Activated naive CD8-positive, alpha-beta T cell treated with anti-CD3 and anti-CD28 coated beads, Interleukin-2, amount 50 U/mL, for 16 hours (primary cell): ENCODE data around the gene ABCB8.

ENCODE experiments used
- DNase-seq: peaks from one replicate; pipeline ENCODE4 v3.0.0-alpha.2; 2020; ENCODE audit warnings: low read depth, low spot score

Gene ABCB8

DNA sequence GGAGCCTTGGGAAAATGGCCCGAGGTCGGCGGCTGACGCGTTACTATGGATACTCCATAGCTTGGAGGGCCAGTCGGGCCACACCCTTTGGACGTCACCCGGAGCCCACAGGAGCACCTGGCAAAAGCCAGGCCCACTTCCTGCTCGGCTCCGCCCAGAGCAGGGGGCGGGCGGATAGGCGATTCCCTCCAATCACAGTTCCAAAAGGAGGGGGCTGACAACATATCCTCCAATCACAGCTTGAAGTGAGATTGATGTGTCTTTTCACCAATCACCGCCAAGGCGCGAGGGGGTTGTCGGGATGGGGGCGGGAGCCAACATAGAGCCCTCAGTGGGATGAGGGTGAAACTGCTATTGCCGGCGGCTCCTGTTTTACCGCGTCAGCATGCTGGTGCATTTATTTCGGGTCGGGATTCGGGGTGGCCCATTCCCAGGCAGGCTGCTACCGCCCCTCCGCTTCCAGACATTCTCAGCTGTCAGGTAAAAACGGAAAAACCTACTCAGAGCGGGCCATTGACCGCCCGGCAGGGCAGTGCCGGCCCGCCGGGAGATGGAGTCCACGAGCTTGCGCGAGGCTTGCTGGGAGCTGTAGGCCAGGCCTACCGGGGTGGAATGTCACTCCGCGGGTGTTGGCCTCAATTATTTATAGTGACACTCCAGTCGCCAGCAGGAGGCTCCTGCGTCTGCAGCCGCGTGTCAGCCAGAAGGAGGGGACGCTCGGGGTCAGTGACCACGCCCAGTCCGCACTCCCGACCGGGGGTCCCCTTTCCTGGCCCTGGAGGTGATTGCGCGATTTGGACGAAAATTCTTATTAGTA, at the start of gene ABCB8:
Gene ABCB8 (plus strand): TSS at position 320 of the 817 bp plus-strand sequence. CDS start 66 bp downstream, at position 386.
- peak; percentile 93 for DNase-seq

DNA sequence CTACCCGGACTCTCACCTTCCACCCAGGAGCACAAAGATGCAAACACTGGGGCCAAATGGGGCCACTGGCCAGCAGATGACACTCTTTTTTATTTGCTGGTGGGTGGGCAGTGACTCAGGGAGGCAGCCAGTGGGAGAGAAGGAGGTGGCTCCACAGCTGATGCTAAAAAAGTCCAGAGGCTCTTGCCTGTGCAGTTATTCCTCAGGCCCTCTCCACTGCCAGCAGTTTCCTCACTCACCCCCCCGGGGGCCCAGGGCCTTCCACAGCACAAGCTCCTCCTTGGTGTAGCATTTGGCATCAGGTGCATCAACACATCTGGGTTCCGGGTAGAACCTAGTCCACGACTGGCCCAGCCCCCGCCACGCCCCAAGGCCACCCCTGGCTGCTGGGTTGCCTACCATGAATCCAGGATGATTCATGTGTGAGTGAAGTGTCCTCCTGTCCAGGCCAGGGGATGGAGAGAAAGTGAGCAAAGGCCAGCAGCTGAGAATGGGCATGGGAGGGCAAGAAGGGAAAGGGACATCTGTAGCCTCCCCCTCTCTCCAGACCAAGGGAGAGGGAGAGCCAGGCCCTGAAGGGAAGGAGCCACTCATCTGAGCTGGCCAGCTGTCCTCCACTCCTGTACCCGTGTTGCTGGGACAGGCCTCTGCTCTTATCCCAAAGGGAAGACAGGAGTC, 48.4 kb upstream of the ABCB8 start:
- DNase-seq: no peak

DNA sequence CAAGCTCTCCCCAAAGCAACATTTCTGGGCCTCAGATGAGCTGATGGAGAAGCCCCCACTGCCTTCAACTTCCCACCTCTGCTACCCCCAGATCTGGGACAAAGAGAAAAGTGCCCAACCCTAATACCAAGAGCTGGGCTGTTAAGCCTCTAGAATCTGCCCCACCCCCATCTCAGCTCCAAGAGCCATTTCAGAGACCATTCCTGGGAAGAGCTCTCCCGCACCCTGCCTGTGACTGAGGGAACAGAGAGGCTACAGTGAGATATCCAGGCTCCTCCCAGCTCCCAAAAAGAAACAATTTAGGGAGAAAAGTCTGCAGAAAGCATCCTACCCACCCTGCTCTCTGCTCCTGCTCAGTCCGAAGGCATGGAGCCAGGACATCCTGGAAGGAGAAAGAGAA, 47.6 kb upstream of the ABCB8 start:
- DNase-seq: no peak

DNA sequence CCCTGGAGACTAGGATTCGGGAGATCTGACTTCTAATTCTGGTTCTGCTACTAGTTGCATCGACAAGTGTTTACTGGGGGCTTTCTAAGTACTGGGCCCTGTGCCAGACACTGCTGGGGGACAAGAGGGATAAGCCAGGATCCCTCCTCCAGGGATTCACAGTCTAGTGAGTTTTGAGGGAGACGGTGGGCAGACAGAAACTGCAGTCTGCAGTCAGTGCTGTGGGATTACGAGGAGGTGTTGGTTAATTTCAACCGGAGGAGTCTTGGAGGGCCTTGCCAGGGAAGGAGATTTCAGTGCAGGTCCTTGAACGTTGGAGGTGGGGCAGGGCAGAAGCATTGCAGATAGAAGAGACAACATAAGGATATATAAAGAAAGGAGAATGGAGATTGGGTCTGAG, 46.6 kb upstream of the ABCB8 start:
- DNase-seq: no peak

- DNase-seq: no peak
These were observed 45.9 kb upstream of the ABCB8 start for GRCh38 chr7:150982351-150982750.

DNA sequence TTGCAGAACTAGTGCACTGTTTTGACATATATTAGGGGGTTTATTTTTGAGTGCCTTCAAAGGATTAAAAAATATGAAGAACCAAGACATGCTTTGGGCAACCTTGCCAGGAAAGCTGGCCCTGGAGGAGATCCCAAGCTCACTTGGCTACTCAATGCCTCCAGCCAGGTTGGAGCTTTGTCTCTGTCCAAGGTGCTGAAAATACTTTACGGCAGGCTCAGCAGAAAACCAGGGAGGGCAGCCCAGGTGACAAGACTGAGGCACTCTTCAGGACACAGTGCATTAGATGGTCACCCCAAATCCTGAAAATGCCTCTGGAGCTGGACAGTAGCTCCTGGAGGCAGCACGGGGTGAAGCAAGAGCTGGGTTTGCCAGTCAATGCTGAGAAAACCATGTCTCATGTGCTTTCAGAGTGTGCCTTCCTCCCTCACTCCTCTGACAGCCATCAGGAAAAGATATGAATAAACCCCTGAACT, 44.3 kb upstream of the ABCB8 start:
- DNase-seq: no peak

GRCh38 chr7:150986099-150986512, 42.1 kb upstream of the ABCB8 start:
- no peak for DNase-seq

DNA sequence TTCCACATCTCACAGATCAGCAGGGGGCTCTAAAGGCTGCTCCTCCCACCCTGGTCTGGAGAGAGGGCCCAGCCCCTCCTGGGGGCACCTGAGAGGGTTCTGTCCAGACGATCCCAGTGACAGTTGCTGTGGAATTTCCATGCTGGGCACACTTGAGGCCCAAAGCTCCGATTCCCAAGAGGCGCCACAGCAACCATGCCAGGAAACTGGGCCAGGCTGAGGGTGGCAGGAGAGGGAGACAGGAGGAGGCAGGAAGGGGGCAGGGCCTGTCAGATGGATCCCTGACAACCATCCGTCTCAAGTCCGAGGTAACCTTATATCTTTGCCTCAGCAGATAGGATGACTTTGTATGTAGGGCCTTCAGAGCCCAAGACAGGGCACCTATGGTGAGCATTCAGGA, 41.7 kb upstream of the ABCB8 start:
- no peak for DNase-seq

DNA sequence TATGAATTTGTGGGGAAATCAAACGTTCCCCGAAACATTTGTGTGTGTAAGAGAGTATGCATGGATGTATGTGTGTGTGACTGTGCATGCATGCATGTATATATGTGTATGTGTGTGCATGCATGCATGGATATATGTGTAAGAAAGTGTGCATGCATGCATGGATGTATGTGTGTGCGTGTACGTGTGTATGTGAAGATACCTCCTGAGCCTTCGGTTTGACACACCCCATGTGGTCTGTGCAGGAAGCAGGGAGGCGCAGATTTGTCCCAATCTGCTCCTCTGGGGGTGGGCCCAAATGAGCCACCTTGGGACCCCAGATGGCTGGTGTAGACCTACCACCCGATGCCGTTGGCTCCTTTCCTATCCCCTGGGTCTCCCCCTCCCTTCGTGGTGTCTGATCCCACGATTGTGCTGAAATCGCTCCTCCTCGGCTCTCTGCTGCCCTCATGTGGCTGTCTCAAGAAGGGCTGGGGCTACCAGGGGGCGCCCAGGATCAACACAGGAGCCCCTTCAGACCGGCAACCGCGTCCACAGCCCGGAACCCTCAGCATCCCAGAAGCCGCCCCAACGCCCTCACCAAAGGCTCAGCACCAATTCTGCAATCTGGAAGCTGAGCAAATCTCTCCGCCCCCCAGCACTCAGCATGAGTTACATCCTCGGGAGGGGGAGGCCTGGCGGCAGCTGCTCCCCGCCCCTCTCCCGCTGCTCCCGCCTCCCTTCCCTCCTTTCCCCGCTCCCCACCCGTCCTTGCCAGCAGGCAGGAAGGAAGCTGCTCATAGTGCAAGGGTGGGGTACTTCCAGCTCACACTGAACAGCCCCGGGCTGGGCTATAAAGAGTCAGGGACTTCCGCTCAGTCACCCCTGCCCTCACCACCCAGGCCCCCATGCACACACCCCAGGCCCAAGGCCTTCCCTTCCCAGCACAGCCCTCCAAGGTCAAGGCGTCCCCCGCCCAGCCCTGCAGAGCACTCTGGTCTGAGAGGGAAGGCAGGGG, 39.7 kb upstream of the ABCB8 start:
- peak; percentile 55 for DNase-seq

- DNase-seq: no peak
These were observed 38.8 kb upstream of the ABCB8 start for GRCh38 chr7:150989456-150989855.

GRCh38 chr7:150990416-150991186, 37.6 kb upstream of the ABCB8 start, which contains the start of gene NOS3:
Gene NOS3 (plus strand): TSS chr7:150991017. CDS start chr7:150993804, 2,787 bp downstream.
- no peak for DNase-seq

- DNase-seq: no peak
These were observed 36.1 kb upstream of the ABCB8 start for GRCh38 chr7:150992051-150992640.

- no peak for DNase-seq
These were observed 35.4 kb upstream of the ABCB8 start for GRCh38 chr7:150992833-150993302.

DNA sequence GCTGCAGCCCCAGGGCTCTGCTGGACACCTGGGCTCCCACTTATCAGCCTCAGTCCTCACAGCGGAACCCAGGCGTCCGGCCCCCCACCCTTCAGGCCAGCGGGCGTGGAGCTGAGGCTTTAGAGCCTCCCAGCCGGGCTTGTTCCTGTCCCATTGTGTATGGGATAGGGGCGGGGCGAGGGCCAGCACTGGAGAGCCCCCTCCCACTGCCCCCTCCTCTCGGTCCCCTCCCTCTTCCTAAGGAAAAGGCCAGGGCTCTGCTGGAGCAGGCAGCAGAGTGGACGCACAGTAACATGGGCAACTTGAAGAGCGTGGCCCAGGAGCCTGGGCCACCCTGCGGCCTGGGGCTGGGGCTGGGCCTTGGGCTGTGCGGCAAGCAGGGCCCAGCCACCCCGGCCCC, 34.7 kb upstream of the ABCB8 start:
- no peak for DNase-seq

DNA sequence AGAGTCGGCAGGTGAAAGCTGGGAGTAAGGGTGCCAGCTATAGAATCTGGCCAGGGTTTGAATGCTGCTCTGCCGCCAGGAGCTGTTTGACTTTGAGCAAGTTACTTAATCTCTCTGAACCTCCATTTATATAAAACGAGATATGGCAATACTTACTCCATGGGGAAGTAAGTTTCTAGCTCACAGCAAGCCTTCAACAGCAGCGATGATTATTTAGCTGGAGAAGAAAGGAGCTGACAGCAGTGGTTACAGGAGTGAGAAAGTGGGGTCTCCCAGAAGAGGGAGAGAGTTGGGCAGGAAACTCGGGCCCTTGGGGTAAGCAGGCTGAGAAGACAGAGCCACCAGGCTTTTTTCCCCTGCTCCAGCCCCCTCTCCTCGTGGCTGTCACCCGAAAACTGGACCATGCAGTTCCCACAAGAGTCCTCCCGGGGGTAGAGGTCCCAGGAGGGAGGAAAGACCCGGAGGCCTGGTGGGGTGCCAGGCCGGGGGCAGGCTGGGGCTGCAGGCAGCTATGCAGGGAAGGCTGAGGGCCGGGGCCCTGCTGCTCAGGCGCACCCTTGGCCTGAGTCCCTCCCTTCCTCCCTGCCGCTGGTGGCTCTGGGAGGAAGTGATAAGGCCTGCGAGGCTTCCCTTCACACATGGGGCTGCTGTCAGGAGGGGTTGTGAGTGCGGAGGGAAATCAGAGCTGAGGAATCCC, 34.0 kb upstream of the ABCB8 start:
- DNase-seq: no peak

GRCh38 chr7:150994838-150995510, 33.3 kb upstream of the ABCB8 start:
- no peak for DNase-seq

DNA sequence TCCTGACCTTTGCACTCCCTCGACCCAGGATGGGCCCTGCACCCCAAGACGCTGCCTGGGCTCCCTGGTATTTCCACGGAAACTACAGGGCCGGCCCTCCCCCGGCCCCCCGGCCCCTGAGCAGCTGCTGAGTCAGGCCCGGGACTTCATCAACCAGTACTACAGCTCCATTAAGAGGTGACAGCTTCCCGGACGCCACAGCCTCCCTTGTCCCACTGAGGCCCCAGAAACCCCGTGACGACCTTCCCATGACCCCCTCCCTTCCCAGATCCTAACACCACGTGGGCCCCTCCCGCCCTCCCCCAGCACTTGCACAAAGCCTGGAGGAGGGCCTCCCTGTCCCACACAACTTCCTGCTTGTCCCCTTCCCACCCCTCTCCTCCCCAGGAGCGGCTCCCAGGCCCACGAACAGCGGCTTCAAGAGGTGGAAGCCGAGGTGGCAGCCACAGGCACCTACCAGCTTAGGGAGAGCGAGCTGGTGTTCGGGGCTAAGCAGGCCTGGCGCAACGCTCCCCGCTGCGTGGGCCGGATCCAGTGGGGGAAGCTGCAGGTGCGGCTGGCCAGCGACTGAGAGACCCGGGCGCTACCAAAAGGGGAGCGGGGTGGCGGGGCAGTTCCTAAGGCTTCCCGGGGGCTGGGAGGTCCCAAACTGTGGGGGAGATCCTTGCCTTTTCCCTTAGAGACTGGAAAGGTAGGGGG, 31.7 kb upstream of the ABCB8 start:
- DNase-seq: no peak

- DNase-seq: no peak
These were observed 31.2 kb upstream of the ABCB8 start for GRCh38 chr7:150997075-150997511.
